Activated CD8-positive, alpha-beta T cell treated with anti-CD3 and anti-CD28 coated beads for 36 hours (primary cell): Measurements from ENCODE around the gene DIRAS2. TPM values are rescaled to one million over a fixed set of nuclear protein-coding genes. Genes with fewer than 3 reads are reported as not detected.
"Not testable (repeated sequence)": the region's sequence is repeated elsewhere in the genome, so short reads cannot be mapped to it uniquely, and the experiment has no call there.

Source experiments
- ATAC-seq: fragments of 200-7000 bp; cut with Tn5 transposase; one replicate; pipeline ENCODE4 v1.10.0; 2021; ENCODE audit warnings: mild to moderate bottlenecking, moderate library complexity
- CTCF ChIA-PET: fragments of 350-600 bp; sonication (Branson Sonifier 250); formaldehyde crosslinking; loops from one replicate; lab custom pipeline; 2021; ENCODE audit warnings: antibody characterized with exemption; lab: Charles Lee
- POLR2A ChIA-PET: fragments of 350-600 bp; sonication (Branson Sonifier 250); formaldehyde crosslinking; loops from one replicate; lab custom pipeline; 2021; ENCODE audit warnings: antibody characterized with exemption; lab: Charles Lee
- DNase-seq: peaks from one replicate; pipeline ENCODE4 v3.0.0-alpha.2; 2020
- H3K27ac Mint-ChIP-seq: one replicate; pipeline ENCODE4 v1.8.0; 2021; ENCODE audit warnings: mild to moderate bottlenecking, mixed read lengths
- H3K27me3 Mint-ChIP-seq: one replicate; pipeline ENCODE4 v1.8.0; 2021; ENCODE audit warnings: mixed read lengths
- H3K36me3 Mint-ChIP-seq: one replicate; pipeline ENCODE4 v1.8.0; 2021; ENCODE audit warnings: low read depth, mixed read lengths
- H3K4me1 Mint-ChIP-seq: one replicate; pipeline ENCODE4 v1.8.0; 2021; ENCODE audit warnings: low read depth, mixed read lengths
- H3K4me3 Mint-ChIP-seq: one replicate; pipeline ENCODE4 v1.8.0; 2021; ENCODE audit warnings: mild to moderate bottlenecking, moderate library complexity, mixed read lengths
- H3K9me3 Mint-ChIP-seq: one replicate; pipeline ENCODE4 v1.8.0; 2021; ENCODE audit warnings: mixed read lengths
- intact Hi-C: fragments of 100-400 bp; cut with micrococcal nuclease; formaldehyde crosslinking; loops from one replicate; pipeline ENCODE4 v1.10.0; 2022
- total RNA-seq, 2 experiments: library from RNA; stranded (reverse); gene quantifications; one replicate each; pipeline ENCODE4 v1.2.3, GENCODE V29; 2021
- TF ChIP-seq, protein P1 (sequence below): fragments of 200-600 bp; IDR thresholded peaks from one replicate; pipeline ENCODE4 v1.8.0; 2022; ENCODE audit warnings: antibody characterized with exemption, mild to moderate bottlenecking

The DIRAS2 gene
- total RNA-seq, 2 experiments from 2014 or later = not detected

GRCh38 chr9:90665072-90665471 is 22.4 kb upstream of the DIRAS2 start:
- no peak for ATAC-seq
- H3K4me3 Mint-ChIP-seq = no peak overlapping the region
- no peaks in the 10 kb centered on the region for H3K4me1 Mint-ChIP-seq
- H3K36me3 Mint-ChIP-seq = no peaks in the 10 kb centered on the region
- no peak for DNase-seq
- CTCF ChIA-PET = no interaction called here
- TF ChIP-seq, protein P1, sequence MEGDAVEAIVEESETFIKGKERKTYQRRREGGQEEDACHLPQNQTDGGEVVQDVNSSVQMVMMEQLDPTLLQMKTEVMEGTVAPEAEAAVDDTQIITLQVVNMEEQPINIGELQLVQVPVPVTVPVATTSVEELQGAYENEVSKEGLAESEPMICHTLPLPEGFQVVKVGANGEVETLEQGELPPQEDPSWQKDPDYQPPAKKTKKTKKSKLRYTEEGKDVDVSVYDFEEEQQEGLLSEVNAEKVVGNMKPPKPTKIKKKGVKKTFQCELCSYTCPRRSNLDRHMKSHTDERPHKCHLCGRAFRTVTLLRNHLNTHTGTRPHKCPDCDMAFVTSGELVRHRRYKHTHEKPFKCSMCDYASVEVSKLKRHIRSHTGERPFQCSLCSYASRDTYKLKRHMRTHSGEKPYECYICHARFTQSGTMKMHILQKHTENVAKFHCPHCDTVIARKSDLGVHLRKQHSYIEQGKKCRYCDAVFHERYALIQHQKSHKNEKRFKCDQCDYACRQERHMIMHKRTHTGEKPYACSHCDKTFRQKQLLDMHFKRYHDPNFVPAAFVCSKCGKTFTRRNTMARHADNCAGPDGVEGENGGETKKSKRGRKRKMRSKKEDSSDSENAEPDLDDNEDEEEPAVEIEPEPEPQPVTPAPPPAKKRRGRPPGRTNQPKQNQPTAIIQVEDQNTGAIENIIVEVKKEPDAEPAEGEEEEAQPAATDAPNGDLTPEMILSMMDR = no peak
- peaks cover 2% of the 10 kb centered on the region for H3K9me3 Mint-ChIP-seq
- no peak overlapping the region for H3K27ac Mint-ChIP-seq
- POLR2A ChIA-PET = no interaction called here
- intact Hi-C loops = no loop called here
- peaks cover 27% of the 10 kb centered on the region for H3K27me3 Mint-ChIP-seq

GRCh38 chr9:90659650-90660364 is 17.2 kb upstream of the DIRAS2 start:
- POLR2A ChIA-PET = no interaction called here
- H3K27ac Mint-ChIP-seq = no peak overlapping the region
- intact Hi-C loops = no loop called here
- H3K9me3 Mint-ChIP-seq = peaks cover 2% of the 10 kb centered on the region
- H3K36me3 Mint-ChIP-seq = no peaks in the 10 kb centered on the region
- CTCF ChIA-PET = interaction anchor here (1.2 kb wide), 1 partner anchor 211 kb away, joined by 3 read pairs; no protein-coding TSS in a partner anchor
- H3K4me3 Mint-ChIP-seq = no peak overlapping the region
- peaks cover 17% of the 10 kb centered on the region for H3K27me3 Mint-ChIP-seq
- TF ChIP-seq, protein P1 = no peak
- DNase-seq = no peak
- ATAC-seq = no peak
- H3K4me1 Mint-ChIP-seq = no peaks in the 10 kb centered on the region

GRCh38 chr9:90658783-90659182 is 16.2 kb upstream of the DIRAS2 start:
- no peaks in the 10 kb centered on the region for H3K36me3 Mint-ChIP-seq
- ChIA-PET POLR2A (no interaction called here), CTCF (no interaction called here)
- H3K4me3 Mint-ChIP-seq = no peak overlapping the region
- H3K27me3 Mint-ChIP-seq = peaks cover 11% of the 10 kb centered on the region
- peaks cover 2% of the 10 kb centered on the region for H3K9me3 Mint-ChIP-seq
- intact Hi-C loops = no loop called here
- TF ChIP-seq, protein P1 = no peak
- no peaks in the 10 kb centered on the region for H3K4me1 Mint-ChIP-seq
- no peak overlapping the region for H3K27ac Mint-ChIP-seq
- ATAC-seq = no peak
- no peak for DNase-seq

GRCh38 chr9:90658181-90658580 is 15.6 kb upstream of the DIRAS2 start:
- H3K4me1 Mint-ChIP-seq = no peaks in the 10 kb centered on the region
- no peaks in the 10 kb centered on the region for H3K36me3 Mint-ChIP-seq
- ATAC-seq (no peak), DNase-seq (no peak)
- peaks cover 6% of the 10 kb centered on the region for H3K27me3 Mint-ChIP-seq
- TF ChIP-seq, protein P1 = no peak
- CTCF ChIA-PET = no interaction called here
- intact Hi-C loops = no loop called here
- POLR2A ChIA-PET = no interaction called here
- H3K4me3 Mint-ChIP-seq = no peak overlapping the region
- H3K27ac Mint-ChIP-seq = no peak overlapping the region
- peaks cover 2% of the 10 kb centered on the region for H3K9me3 Mint-ChIP-seq

GRCh38 chr9:90656876-90657275 is 14.3 kb upstream of the DIRAS2 start:
- intact Hi-C loops, H3K4me1 Mint-ChIP-seq, H3K27ac Mint-ChIP-seq, CTCF ChIA-PET, H3K4me3 Mint-ChIP-seq, POLR2A ChIA-PET, ATAC-seq, H3K27me3 Mint-ChIP-seq, H3K36me3 Mint-ChIP-seq, DNase-seq, H3K9me3 Mint-ChIP-seq: not testable (repeated sequence)
